Caco-2 (cell line): ENCODE measurements around the gene HNRNPUL1. TPM values are rescaled to one million over a fixed set of nuclear protein-coding genes. Genes with fewer than 3 reads are reported as not detected.

ENCODE experiments used
- BruUV-seq: library from RNA; stranded (reverse); fragments of 400-500 nt; replicated peaks from 2 replicates; lab custom pipeline; 2021; lab: Mats Ljungman, UMichigan
- CTCF ChIA-PET: fragments of 300-600 bp; sonication (Branson Sonifier 250); formaldehyde crosslinking; loops from one replicate; lab custom pipeline; 2022; ENCODE audit warnings: antibody characterized with exemption; lab: Charles Lee
- POLR2A ChIA-PET: fragments of 300-600 bp; sonication (Branson Sonifier 250); formaldehyde crosslinking; loops from one replicate; lab custom pipeline; 2022; ENCODE audit warnings: antibody characterized with exemption; lab: Charles Lee
- DNase-seq, 2 experiments: peaks; one replicate each; pipeline versions ENCODE4 v3.0.0 to v3.0.0-alpha.2; 2020 to 2022
- H3K27me3 ChIP-seq: replicated peaks from 2 replicates; pipeline ENCODE4 v1.6.0; 2011; ENCODE audit warnings: low read length; ENCODE audit not compliant: control insufficient read depth, insufficient read depth
- H3K36me3 ChIP-seq: 2 replicates; pipeline ENCODE4 v1.5.1; 2011; ENCODE audit warnings: low read length; ENCODE audit not compliant: control insufficient read depth, insufficient read depth
- H3K4me1 ChIP-seq: fragments of 250-450 bp; sonication (Bioruptor Pico); 2 replicates; pipeline ENCODE4 v1.5.1; 2020; ENCODE audit warnings: mild to moderate bottlenecking
- H3K4me3 ChIP-seq: 2 replicates; pipeline ENCODE4 v1.5.1; 2011; ENCODE audit warnings: low read depth, mild to moderate bottlenecking, control low read depth, low read length
- H3K9me3 ChIP-seq: fragments of 250-450 bp; sonication (Bioruptor Pico); 2 replicates; pipeline ENCODE4 v1.5.1; 2020; ENCODE audit warnings: mild to moderate bottlenecking, moderate library complexity
- H3K27ac Mint-ChIP-seq: one replicate; pipeline ENCODE4 v1.8.0; 2022; ENCODE audit warnings: mixed read lengths; ENCODE audit not compliant: unreplicated experiment
- H3K27me3 Mint-ChIP-seq: one replicate; pipeline ENCODE4 v1.8.0; 2022; ENCODE audit warnings: mixed read lengths; ENCODE audit not compliant: insufficient read depth, unreplicated experiment
- H3K36me3 Mint-ChIP-seq: one replicate; pipeline ENCODE4 v1.8.0; 2022; ENCODE audit warnings: mild to moderate bottlenecking, mixed read lengths; ENCODE audit not compliant: insufficient read depth, unreplicated experiment
- H3K4me1 Mint-ChIP-seq: one replicate; pipeline ENCODE4 v1.8.0; 2022; ENCODE audit warnings: low read depth, mixed read lengths; ENCODE audit not compliant: unreplicated experiment
- H3K4me3 Mint-ChIP-seq: one replicate; pipeline ENCODE4 v1.8.0; 2022; ENCODE audit warnings: mild to moderate bottlenecking, moderate library complexity, mixed read lengths; ENCODE audit not compliant: unreplicated experiment
- H3K9me3 Mint-ChIP-seq: one replicate; pipeline ENCODE4 v1.8.0; 2022; ENCODE audit warnings: mixed read lengths; ENCODE audit not compliant: unreplicated experiment
- intact Hi-C: fragments of 100-400 bp; cut with micrococcal nuclease; formaldehyde crosslinking; loops from one replicate; pipeline ENCODE4 v1.10.0; 2022; ENCODE audit not compliant: unreplicated experiment
- total RNA-seq: library from RNA; stranded (reverse); gene quantifications from 2 replicates; pipeline ENCODE4 v1.2.3, GENCODE V29; 2022
- TF ChIP-seq, protein P1 (sequence below), 2 experiments: fragments of 200-600 bp in 1 of 2; IDR thresholded peaks; 1 replicate in 1 of 2; 2 replicates in 1 of 2; pipeline versions ENCODE4 v1.5.1 to v1.8.0; 2011 to 2022; ENCODE audit warnings: antibody characterized with exemption in 1 of 2, control low read depth in 1 of 2, inconsistent platforms in 1 of 2, low read depth in 1 of 2, low read length in 1 of 2, mild to moderate bottlenecking in 1 of 2, moderate library complexity in 1 of 2; ENCODE audit not compliant: insufficient read depth in 1 of 2, severe bottlenecking in 1 of 2, unreplicated experiment in 1 of 2

Gene HNRNPUL1
- total RNA-seq, 1 experiment from 2014 or later, result 322 TPM

GRCh38 chr19:41324231-41324702 is 60.1 kb downstream of the HNRNPUL1 start:
- Mint-ChIP-seq H3K4me1 (peaks cover 34% of the 10 kb centered on the region), H3K27me3 (no peaks in the 10 kb centered on the region), H3K9me3 (no peaks in the 10 kb centered on the region), H3K36me3 (peaks cover 52% of the 10 kb centered on the region), H3K4me3 (no peak overlapping the region), H3K27ac (peak overlapping the region; percentile 46)
- ChIA-PET POLR2A (no interaction called here), CTCF (interaction anchor here (1.0 kb wide), 1 partner anchor 17 kb away, joined by 3 read pairs; no protein-coding TSS in a partner anchor)
- Histone ChIP-seq H3K9me3 (no peaks in the 10 kb centered on the region), H3K4me3 (no peak overlapping the region), H3K4me1 (peaks cover 43% of the 10 kb centered on the region), H3K27me3 (no peaks in the 10 kb centered on the region), H3K36me3 (peaks cover 4% of the 10 kb centered on the region)
- TF ChIP-seq, protein P1, sequence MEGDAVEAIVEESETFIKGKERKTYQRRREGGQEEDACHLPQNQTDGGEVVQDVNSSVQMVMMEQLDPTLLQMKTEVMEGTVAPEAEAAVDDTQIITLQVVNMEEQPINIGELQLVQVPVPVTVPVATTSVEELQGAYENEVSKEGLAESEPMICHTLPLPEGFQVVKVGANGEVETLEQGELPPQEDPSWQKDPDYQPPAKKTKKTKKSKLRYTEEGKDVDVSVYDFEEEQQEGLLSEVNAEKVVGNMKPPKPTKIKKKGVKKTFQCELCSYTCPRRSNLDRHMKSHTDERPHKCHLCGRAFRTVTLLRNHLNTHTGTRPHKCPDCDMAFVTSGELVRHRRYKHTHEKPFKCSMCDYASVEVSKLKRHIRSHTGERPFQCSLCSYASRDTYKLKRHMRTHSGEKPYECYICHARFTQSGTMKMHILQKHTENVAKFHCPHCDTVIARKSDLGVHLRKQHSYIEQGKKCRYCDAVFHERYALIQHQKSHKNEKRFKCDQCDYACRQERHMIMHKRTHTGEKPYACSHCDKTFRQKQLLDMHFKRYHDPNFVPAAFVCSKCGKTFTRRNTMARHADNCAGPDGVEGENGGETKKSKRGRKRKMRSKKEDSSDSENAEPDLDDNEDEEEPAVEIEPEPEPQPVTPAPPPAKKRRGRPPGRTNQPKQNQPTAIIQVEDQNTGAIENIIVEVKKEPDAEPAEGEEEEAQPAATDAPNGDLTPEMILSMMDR (IDR thresholded peaks at IDR 0.05; ENCODE audit: insufficient read depth in 1 of 2, low read depth in 1 of 2, low read length in 1 of 2, severe bottlenecking in 1 of 2, unreplicated experiment in 1 of 2), result no peak
- intact Hi-C loops, result no loop called here
- no peak for DNase-seq
- TSS peak; percentile 45 for BruUV-seq

- CTCF ChIA-PET, result interaction anchor here (0.5 to 1.0 kb wide), 4 partner anchors 16 to 108 kb away, joined by 3 to 4 read pairs (median 3); no protein-coding TSS in a partner anchor
- peaks cover 4% of the 10 kb centered on the region; the same call in 1 of the 2 replicates for H3K36me3 ChIP-seq
- DNase-seq, result peak in 1 of 2 experiments; percentile 28
Observed at GRCh38 chr19:41324921-41325639, 60.9 kb downstream of the HNRNPUL1 start.

DNA sequence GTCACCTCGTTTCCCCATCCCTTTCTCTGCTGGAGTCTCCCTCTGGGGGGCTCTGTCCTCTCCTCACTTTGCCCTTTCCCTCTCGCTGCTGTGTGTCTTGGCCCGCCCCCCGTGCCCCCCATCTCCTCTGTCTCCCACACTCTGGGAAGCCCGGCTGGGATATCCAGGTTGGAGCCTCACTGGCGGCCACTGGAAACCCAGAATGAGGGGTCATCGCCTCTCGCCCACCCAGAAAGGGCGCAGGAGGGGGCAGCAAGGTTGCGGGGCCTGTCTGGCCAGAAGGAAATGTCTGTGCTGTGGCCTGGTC is 61.4 kb downstream of the HNRNPUL1 start:
- Histone ChIP-seq H3K4me3 (no peak overlapping the region), H3K9me3 (no peaks in the 10 kb centered on the region), H3K27me3 (no peaks in the 10 kb centered on the region), H3K4me1 (peaks cover 43% of the 10 kb centered on the region), H3K36me3 (peaks cover 4% of the 10 kb centered on the region; the same call in 1 of the 2 replicates)
- Mint-ChIP-seq H3K4me1 (peaks cover 34% of the 10 kb centered on the region), H3K27ac (no peak overlapping the region), H3K9me3 (no peaks in the 10 kb centered on the region), H3K36me3 (peaks cover 46% of the 10 kb centered on the region), H3K4me3 (peak overlapping the region; percentile 54), H3K27me3 (no peaks in the 10 kb centered on the region)
- TF ChIP-seq, protein P1 (IDR thresholded peaks at IDR 0.05; ENCODE audit: insufficient read depth in 1 of 2, low read depth in 1 of 2, low read length in 1 of 2, severe bottlenecking in 1 of 2, unreplicated experiment in 1 of 2), result no peak
- CTCF ChIA-PET, result interaction anchor here (0.6 to 1.0 kb wide), 3 partner anchors 16 to 27 kb away, joined by 3 to 4 read pairs (median 3); no protein-coding TSS in a partner anchor
- DNase-seq, result no peak
- BruUV-seq, result no TSS peak
- intact Hi-C loops, result no loop called here
- POLR2A ChIA-PET, result interaction anchor here (0.7 kb wide), 2 partner anchors 14 to 114 kb away, joined by 3 read pairs; partner anchors contain the start of gene DMAC2

More at GRCh38 chr19:41324921-41325639, 60.9 kb downstream of the HNRNPUL1 start:
- H3K27ac Mint-ChIP-seq, result peak overlapping the region; percentile 46
- peaks cover 34% of the 10 kb centered on the region for H3K4me1 Mint-ChIP-seq
- TF ChIP-seq, protein P1 (IDR thresholded peaks at IDR 0.05; ENCODE audit: insufficient read depth in 1 of 2, low read depth in 1 of 2, low read length in 1 of 2, severe bottlenecking in 1 of 2, unreplicated experiment in 1 of 2), result no peak
- intact Hi-C loops, result no loop called here
- no peaks in the 10 kb centered on the region for H3K9me3 Mint-ChIP-seq
- H3K27me3 ChIP-seq, result no peaks in the 10 kb centered on the region
- H3K4me3 ChIP-seq, result 0 out of 2 replicates have a peak overlapping the region, but pooled peaks have one; percentile 5
- H3K9me3 ChIP-seq, result no peaks in the 10 kb centered on the region
- no TSS peak for BruUV-seq
- peaks cover 43% of the 10 kb centered on the region for H3K4me1 ChIP-seq
- H3K4me3 Mint-ChIP-seq, result peak overlapping the region; percentile 54
- POLR2A ChIA-PET, result interaction anchor here (0.7 kb wide), 2 partner anchors 14 to 115 kb away, joined by 3 read pairs; partner anchors contain the start of gene DMAC2
- H3K36me3 Mint-ChIP-seq, result peaks cover 47% of the 10 kb centered on the region
- no peaks in the 10 kb centered on the region for H3K27me3 Mint-ChIP-seq
